Fibroblast of the conjunctiva (primary cell): ENCODE results near the gene SLC1A1.
A peak's percentile ranks its signal among the peaks of the same experiment; 100 is the strongest.

Source experiments
- DNase-seq: peaks from one replicate; pipeline ENCODE4 v3.0.0-alpha.2; 2010; ENCODE audit warnings: low read depth

Gene SLC1A1

DNA sequence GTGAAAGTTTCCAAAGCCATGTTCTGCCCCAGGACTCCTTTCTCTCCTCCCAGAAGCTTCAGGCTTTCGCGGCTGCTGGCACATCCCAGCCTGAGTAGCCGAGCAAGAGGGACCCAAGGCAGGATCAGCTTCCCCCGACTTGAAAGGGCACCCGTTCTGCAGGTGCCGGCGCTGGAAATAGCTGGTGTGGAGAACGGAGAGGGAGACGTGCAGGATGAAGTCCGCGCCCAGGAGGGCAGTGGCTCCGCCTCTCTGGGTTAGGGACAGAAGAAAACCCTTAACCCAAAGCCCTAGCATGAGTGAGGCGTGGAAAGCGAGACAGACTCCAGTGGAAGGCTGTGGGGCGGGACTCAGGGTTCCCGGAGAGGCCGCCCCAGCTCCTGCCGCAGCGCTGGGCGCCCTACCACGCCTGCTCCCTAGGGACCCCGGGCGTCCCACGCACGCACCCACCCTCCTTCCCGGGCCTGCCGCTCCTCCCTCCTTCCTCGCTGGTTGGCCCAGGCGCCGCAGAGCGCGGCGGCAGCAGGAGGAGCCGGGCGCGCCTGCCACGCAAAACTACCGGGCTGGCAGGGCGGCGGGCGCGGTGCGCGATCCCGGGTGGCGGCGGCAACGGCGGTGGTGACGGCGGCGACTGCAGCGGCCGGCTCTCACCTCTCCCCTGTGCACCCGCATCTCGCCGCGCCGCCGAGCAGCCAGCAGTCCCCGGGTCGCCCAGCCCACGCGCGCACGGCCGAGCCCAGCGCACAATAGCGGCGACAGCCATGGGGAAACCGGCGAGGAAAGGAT, at the start of gene SLC1A1:
Gene SLC1A1, plus strand, starts transcription at position 550 of the 786 bp plus-strand sequence. Its CDS starts 212 bp downstream, at position 762.
- DNase-seq: no peak

DNA sequence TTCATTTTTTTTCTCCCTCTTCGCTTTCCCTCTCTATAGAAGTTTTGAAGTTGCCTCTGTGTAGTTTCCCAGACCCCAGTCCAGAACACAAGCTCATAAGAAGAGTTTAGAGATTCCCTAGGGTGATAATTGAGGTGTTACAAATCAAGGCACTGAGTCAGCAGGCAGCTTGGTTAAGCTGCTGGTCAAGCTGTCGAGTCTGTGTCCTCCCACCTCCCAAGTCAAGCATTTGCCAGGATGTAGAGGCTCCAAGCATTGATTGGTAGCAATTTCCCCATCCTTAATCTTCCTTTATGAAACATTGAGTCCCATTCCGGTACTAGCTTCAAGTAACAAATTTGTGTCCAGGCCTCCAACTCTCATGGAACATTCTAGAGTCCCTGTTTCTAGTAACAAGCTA, 47.5 kb upstream of the SLC1A1 start:
- DNase-seq: no peak

DNA sequence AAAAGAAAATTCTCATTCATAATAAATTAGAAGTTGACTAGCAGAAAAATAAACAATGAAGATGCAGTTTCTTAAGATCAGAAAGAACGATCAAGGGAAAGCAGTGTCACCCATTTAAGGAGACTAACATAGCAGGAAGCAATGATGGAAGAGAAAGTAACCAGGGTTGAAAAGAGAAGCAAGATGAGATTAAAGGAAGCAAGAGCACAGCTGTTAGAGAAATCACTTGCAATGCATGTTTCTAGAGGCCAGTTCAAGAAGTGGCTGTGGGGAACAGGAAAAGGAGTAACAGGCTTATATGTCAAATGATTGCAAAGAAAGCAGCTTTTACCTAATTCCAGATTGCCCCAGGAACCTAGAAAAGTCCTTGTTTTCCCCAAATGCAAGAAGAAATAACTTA, 46.8 kb upstream of the SLC1A1 start:
- no peak for DNase-seq

DNA sequence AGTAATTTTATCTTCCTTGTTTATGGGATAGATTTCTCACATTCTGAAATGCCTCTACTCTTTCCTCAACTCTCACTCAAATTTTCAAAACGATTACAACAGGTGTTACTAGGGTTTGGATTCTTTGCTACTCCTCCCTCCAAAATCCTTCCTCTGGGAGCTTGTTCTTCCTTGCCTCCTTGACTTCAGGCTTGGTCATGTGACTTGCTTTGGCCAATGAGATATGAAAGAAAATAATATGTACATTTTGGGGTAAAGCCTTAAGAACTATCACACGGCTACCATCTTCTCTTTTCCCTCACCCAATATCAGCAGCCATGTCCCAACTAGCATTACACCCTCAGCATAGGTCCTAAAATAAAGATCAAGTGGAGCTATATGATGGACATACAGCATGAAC, 28.8 kb upstream of the SLC1A1 start:
- no peak for DNase-seq

DNA sequence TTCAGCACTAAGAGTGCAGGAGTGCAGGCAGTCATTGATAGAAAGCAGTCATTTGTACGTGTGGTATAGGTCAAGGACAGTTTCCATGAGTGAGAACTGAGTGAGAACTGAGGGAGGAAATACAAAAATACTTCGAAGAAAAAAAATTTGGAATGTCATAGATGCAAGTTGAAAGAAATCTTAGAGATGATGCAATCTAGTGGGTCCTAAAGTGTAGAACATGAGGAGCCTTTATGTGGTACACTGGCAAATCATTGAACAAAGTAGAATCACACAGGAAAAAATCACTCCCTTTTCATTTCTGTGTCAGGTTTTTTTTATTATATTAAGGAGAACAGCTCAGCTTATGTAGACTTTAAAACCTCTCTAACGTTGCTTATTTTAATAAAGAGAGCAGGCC, 26.4 kb upstream of the SLC1A1 start:
- DNase-seq: no peak

DNA sequence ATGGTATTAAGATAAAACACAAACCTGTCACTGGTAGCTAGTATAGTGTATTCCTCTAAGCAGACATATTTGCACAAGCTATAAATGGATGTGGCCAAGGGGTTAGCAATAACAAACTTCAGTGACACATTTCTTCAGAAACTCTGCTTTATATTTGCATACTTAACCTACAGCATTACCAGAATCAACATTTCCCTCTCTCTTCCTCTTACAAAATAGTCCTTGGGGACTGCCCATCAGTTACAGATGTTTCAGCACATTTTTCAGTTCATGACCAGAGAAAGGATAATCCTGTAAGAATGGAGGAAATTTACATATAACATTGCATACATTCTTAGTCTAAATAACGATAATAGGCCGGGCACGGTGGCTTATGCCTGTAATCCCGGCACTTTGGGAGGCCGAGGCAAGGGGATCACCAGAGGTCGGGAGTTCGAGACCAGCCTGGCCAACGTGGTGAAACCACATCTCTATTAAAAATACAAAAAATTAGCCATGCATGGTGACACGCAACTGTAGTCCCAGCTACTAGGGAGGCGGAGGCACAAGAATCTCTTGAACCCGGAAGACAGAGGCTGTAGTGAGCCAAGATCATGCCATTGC, 25.3 kb upstream of the SLC1A1 start:
- DNase-seq: no peak

DNA sequence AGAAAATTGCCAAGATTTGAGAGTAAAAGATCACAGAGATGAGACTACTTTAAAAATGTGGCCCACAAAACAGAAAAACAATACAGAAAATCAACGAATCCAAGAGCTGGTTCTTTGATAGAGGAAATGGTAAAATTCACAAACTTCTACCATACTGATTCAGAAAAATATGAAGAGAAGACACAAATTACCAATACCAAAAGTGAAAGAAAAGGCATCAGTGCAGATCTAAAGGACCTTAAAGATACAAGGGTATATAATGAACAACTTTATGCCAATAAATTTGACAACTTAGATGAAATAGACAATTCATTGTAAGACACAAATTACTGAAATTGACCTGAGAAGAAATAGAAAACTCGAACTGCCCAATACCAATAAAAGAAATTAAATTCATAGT, 24.4 kb upstream of the SLC1A1 start:
- DNase-seq: no peak

DNA sequence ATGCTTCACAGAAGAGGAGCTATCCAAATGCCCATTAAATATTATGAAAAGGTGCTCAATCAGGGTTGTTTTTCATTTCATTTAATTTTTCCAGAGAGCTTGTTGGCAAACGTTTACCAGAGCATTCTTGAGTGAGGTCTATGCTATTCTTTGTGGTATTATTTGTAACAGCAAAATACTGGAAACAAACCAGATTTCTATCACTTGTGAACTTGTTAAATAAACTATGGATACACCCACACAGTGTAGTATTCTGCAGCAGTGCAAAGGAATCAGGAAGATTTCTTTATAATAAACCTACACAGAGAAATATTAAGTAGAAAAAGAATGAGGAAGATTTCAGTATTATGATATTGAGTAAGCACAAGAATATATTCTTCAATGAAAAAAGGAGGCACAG, 15.0 kb upstream of the SLC1A1 start:
- no peak for DNase-seq

DNA sequence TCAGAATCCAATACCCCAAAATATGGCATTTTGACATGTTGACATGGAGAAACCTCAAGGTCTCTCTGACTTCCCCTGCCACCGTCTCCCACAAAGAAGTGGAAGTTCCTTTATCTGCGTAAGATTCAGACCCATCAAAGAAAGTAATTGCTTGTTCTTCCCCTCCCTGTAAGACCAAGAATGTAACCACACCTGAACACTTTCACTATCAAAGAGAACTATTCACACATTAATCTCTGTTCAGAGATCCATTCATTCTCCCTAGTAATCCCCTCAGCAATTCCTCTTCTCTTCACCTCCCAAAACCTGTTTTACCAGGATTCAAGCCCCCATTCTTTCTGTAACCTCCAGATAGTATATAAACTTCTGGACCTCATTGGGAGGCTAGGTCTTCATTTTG, 4.1 kb upstream of the SLC1A1 start:
- no peak for DNase-seq

DNA sequence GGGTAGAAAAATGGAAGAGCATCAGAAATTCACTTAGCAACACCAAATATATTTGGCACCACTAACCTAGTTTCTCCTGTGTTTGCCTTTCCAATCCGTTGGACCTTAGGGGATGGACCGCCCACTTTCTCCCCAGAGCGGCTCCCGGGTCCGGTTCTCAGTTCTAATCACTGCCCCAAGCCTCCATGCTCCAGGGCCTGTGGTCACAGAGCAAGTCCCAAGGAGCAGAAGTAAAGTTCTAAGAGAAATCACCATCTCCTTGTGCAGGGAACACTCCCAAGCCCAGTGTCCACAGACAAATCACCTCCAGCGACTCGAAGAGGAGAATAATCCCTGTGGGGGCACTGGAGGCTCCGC, 728 bp upstream of the SLC1A1 start:
- DNase-seq: no peak

DNA sequence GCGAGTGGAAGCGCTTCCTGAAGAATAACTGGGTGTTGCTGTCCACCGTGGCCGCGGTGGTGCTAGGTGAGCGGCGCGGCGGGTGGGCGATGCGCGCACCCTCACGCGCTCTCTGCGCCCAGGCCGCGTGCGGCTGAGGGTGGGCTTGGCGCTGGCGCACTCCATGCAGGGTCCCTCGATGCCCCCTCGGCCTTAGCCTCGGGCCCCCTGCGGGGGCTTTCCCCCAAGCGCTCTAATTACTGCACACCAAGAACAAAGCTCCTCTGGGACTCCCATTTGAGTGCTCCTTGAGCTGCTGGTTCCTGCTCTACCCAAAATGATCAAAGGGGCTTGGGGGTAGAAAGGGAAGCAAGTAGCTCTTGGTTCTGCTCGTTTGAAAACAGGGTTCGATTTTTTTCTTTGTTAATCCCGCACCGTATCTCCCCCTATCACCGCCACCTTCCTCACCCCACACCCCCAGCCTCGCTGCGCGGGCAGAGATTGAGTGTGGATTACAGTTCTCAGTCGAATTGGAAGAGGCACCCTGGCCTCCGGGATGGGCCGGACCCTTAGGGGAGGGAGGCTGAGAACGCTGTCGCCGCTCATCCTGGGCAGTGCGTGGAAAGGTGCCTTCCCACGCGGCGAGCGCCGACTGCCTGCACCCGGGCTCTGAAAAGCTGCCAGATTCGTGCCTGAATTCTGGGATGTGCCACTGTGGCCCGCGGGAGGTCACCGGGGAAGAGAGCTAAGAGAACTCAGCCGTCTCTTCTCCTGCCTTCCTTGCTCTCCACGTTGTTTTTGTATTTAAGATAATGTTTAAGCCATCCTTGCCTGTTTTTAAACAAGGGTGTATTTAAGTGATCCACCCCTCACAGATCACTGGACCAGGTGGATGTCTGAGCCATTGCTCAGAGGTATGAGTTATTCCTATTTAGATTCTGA, 697 bp downstream of the SLC1A1 start:
- DNase-seq: no peak

DNA sequence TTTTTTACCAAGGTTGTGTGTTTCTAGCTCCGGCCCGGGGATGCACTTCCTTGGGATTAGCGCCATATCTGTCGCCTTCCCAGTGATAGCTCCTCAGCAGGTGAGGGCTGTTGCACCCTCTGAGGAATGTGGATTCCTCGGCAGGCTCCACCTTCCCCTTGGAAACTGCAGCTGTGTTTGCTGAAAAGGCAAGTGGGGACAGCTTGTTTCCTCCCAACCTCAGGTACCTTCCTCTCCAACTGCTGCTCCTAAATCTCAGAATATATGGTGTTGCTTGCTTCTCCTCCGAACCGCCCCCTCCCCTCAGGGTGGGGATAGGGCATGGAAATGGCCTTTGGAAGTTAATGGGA, 1.3 kb downstream of the SLC1A1 start:
- no peak for DNase-seq

DNA sequence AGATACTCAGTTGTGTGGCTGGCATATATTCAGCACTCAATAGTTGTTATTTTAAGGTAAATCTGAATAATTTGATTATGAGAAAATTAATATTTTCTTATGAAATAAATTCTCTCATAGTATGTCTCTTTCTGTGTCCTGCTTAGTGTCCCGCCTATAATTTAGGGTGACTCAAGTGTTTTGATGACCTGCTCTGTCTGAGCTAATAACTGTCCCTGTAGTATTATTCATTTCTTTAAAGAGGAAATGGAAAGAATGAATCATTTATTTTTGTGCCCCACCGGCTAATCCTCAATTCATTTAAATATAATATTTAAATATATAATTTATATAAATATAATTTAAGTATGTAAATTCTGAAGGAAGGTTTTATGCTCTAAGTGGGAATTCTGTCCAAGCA, 4.1 kb downstream of the SLC1A1 start:
- DNase-seq: no peak

DNA sequence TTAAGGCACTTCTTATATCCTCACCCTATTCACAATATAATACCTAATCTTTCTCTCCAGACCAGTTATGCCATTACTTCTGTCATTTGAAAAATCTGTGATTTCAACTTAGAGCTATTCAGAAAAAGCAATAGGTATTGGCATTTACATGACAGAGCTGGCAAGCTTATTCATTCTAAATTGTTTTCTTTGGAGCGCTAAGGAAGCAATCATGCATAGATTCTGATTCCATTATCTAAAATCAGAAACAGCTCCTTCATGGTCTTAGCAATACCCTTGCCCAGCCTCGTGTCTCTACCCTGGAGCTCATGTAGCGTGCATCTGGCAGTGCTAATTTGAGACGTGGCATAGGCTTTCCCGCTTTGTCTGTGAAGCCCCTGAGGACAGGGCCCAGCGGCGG, 4.5 kb downstream of the SLC1A1 start:
- no peak for DNase-seq

DNA sequence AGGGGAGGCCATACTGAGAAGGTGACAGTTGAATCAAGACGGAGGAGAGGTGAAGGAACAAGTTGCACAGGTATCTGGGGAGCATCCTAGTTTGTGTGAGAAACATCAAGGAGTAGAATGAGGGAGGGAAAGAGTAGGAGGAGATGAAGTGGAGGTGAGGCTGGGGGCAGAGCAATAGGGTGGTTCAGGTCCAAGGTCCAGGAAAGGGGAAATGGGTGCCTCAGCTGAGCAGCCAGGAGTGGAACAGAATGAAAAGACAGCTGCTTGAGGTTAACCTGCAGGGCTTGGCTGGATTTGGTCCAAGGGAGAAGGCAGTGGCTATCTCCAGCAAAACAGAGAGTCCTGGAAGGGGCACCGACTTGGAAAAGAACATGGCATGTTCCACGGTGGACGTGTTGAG, 5.3 kb downstream of the SLC1A1 start:
- no peak for DNase-seq

DNA sequence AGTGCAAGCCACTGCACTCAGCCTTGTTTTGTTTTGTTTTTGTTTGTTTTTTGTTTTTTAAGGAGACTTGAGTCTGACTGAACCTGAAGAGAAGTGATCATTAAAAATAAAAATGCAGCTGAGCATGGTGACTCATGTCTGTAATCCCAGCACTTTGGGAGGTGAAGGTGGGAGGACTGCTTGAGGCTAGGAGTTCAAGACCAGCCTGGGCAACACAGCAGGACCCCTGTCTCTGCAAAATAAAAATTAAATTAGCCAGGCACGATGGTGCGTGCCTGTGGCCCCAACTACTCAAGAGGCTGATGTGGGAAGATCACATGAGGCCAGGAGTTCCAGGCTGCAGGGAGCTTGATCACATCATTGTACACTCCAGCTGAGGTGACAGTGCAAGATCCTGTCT, 6.2 kb downstream of the SLC1A1 start:
- no peak for DNase-seq

DNA sequence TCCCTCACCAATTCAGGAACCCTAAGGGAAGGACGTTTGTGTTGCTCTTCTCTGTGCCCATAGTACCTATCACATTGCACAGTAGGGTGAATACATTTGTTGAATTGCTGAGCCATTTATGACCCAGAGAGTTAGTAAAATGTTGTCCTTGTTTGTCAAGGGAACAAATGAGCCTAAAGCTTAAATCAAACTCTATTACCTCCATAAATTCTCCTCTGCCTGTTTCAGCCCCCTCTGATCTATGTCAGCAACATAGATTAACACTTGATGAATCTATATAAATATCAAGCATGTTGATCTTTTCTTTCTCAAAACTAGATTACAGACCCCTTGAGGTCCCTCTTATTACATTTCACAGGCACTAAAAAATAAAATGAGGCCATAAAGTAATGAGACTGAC, 7.1 kb downstream of the SLC1A1 start:
- DNase-seq: no peak

DNA sequence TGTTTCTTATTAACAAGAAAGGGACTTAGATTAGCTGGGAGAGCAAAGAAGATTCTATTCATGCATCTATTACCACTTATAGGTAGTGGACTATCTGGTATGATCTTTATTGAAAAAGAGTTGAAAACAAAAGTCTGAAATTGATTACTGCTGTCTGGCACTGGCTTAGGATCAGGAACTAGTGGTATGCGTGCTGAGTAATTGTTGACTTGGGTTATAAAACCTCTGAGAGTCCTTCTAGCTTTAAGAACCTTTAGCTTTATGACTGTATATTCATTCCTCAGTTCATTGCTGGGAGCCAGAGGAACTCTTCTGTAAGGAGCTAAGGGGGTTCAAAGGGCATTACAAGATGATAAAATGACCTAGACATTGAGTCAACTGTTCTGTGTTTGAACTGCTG, 7.6 kb downstream of the SLC1A1 start:
- peak; percentile 6 for DNase-seq

DNA sequence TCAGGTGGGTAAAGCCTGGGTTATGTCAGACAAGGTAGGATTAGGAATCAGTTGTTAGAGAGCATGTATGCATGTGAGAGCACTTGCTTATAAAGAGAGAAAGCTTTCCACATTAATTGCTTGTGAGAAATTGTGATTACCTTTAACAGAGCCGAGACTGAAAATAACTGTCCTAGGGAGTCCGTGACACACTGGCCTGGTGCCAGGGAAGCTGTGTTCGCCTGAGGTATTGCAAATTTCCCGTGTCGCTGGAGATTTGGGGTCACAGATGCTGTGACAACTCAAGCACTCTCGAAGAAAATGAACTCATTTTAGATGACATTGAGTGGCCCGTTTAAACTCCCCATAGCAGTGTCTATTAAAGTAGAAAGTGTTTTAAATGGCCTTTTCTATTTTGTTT, 9.6 kb downstream of the SLC1A1 start:
- DNase-seq: no peak

DNA sequence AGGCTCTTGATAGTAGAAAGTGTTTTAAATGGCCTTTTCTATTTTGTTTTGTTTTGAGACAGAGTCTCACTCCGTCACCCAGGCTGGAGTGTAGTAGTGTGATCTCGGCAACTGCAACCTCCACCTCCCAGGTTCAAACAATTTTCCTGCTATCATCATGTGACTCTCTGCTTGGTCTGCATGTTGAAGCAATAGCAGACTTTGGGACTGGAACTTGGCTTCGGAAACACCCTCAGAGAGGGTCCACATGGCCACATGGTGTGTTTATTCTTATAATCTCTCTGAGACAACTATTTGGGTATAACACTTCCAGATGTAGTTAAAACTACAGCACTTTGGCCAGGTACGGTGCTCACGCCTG, 10.9 kb downstream of the SLC1A1 start:
- DNase-seq: no peak

DNA sequence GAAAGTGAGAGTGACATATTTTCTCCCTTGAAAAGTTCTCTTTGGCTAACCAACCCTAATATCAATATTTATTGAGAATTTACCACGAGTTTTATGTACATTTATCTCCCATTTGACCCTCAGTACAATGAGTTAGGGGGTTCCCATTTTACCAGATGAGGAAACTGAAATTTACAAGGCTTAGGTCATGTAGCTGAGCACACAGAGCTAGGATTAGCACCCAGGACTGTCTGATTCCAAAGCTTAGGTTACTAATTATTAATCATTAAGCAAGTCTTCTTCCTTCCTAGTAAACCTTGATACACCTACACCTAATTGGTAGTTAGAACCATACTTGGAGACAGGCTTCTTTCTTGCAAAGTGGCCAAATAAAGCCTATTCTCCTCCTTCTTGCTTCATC, 12.2 kb downstream of the SLC1A1 start:
- DNase-seq: no peak

DNA sequence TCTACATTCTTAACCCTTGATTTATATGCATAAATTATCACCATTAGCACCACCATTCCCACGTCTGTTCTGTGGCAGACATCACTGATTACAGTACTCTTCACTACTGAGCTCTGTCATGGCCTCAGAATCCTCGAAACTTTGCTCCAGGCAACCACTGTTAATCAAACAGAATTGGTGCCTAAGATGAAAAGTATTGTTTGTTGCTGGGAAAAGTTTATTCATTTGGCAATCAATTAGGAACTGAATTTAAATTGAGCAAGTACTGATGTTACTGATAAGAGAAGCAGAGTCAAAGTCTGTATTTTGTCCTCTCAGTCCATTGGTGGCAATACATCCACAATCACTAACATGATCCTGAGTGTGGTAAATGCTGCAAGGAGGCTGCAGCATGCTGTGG, 12.8 kb downstream of the SLC1A1 start:
- DNase-seq: no peak

DNA sequence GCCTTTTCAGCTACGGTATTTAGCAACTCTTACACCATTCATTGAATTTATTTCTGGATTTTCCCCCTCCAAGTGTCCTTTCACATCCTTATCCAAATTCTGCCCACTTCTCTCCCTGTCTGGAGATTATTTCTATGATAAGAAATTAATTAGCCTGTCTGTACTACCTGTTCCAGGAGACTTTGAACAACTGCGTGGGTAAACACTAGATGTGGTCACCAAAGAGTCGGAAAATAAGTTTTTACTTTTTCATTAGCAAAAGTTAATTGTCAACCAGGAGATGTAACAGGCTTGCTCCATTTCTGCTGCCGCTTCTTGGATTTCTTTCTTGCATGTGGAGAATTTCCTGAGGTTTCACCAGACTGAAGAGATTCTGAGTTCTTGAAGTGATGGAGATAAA, 14.0 kb downstream of the SLC1A1 start:
- no peak for DNase-seq
